IPS DF 4.7 (cell line): Measurements from ENCODE around the gene FOXO4.
"Not testable (repeated sequence)": the region's sequence is repeated elsewhere in the genome, so short reads cannot be mapped to it uniquely, and the experiment has no call there.

ENCODE experiments used
- DNase-seq: peaks from one replicate; pipeline ENCODE4 v3.0.0-alpha.2; 2013; ENCODE audit warnings: low spot score; ENCODE audit errors: extremely low read depth

The FOXO4 gene, protein sequence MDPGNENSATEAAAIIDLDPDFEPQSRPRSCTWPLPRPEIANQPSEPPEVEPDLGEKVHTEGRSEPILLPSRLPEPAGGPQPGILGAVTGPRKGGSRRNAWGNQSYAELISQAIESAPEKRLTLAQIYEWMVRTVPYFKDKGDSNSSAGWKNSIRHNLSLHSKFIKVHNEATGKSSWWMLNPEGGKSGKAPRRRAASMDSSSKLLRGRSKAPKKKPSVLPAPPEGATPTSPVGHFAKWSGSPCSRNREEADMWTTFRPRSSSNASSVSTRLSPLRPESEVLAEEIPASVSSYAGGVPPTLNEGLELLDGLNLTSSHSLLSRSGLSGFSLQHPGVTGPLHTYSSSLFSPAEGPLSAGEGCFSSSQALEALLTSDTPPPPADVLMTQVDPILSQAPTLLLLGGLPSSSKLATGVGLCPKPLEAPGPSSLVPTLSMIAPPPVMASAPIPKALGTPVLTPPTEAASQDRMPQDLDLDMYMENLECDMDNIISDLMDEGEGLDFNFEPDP

DNA sequence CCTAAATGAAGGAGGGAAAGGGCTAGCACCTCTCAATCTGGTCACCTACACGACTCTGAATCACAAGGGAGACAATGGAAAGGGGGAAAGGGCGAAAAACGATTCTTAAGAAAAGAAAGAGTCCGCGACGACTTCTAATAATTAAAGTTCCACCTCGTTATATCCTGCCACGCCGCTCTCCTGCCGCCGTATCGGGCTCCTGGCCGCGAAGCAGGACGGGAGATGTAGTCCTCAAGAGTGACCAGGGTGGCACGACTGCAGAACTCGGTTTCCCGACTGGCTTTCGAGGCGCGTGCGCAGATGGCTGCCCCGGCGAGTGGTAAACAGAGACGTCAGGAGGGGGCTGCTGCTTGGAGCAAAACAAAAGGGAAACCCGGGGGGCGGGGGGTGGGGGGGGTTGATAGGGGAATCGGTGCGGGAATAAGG, at the start of gene FOXO4:
Gene FOXO4, plus strand, starts transcription at position 297 of the 426 bp plus-strand sequence. CDS start 678 bp downstream, outside the sequence.
- no peak for DNase-seq

DNA sequence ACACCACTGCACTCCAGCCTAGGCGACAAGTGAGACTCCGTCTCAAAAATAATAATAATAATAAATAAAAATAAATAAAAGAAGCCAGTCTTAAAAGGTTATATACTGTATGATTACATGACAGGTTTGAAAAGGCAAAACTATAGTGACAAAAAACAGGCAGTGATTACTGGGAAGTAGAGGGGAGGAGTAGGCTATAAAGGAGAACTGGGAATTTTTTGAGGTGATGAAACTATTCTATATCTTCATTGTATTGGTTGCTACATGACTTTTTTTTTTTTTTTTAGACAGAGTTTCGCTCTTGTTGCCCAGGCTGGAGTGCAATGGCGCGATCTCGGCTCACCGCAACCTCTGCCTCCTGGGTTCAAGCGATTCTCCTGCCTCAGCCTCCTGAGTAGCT, 47.8 kb upstream of the FOXO4 start:
- not testable (repeated sequence) for DNase-seq

DNA sequence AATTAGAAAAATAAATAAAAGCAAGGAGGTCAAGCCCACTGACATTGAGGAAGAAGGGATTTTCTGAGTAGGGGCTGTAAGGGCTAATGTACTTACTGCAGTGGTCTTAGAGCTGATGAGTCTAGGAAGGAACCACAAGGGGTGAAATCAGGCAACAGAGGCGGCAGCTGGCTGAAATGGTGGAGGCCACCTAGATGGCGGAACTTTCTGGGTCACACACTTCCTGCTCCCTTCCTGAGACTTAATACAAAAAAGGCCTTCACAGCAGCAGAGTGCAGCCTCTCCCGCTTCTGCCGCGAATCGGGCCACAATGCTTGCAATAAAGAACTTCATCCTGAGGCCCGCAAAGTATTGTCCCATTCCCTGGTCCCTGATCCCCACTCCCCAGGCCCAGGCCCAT, 42.9 kb upstream of the FOXO4 start:
- no peak for DNase-seq

DNA sequence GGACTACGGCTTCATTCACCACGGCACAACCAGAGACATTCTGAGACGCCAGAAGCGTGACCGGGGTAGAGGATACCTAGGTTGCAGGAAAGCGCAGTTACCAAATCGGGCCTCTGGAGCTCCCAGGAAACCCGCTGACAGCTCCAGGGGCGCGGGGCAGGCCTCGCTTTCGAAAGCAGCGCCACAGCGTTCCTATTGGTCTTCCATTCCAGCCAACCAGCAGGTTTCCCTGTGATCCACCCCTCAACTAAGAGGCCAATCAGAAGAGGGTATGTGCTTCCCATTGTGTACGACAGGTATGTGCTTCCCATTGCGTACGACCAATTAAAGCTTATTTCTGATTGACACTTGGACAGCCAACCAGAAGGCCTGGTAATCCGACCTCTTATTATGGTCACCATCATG, 42.4 kb upstream of the FOXO4 start:
- DNase-seq: no peak

DNA sequence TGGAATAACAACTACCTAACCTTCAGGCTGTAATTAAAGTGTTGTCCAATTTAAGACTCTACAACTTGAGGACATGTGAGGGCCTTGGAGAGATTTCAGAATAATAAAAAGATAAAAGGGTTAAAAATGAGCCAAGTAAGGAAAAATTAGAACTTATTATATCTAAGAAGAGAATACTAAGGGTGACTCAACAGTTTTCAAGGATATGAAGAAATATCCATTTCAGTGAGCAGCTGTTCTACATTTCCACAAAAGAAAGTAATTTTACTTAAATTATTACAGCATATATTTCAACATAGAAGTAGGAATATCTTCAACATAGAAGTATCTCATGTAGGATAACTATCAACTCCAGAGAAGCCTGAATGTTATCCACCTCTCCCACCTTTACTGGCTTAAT, 38.8 kb upstream of the FOXO4 start:
- DNase-seq: no peak

DNA sequence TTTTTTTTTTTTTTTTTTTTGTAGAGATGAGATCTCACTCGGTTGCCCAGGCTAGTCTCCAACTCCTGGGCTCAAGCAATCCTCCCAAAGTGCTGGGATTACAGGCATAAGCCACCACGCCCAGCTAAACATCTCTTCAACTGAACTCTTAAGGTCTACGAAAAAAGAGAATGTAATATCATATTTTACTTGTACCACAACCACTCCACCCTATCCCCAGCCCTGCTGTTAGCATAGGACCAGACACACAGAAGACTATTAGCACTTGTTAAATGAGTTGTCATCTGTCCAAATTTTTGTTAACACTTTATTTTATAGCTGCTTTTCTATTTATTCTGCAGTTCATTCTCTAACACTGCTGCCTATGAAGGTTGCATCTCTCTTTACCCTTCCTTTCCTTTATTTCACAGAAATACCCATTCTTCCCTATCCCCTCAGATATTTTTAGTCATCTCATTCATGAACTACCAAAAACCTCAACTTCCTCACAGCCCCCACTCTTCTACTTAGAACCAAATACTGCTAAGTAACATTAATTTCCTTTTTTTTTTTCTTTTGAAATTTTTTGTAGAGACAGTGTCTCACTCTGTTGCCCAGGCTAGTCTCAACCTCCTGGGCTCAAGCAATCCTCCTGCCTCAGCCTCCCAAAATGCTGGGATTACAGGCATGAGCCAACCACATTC, 37.7 kb upstream of the FOXO4 start:
- DNase-seq: no peak

GRCh38 chrX:71060127-71060526, 35.5 kb upstream of the FOXO4 start:
- no peak for DNase-seq

GRCh38 chrX:71067089-71067488, 28.6 kb upstream of the FOXO4 start:
- no peak for DNase-seq

- no peak for DNase-seq
Observed at GRCh38 chrX:71067712-71068043, 28.0 kb upstream of the FOXO4 start.

GRCh38 chrX:71068044-71068918, 27.4 kb upstream of the FOXO4 start, which contains the start of gene SNX12:
SNX12 (minus strand) TSS chrX:71068334; CDS start chrX:71068306, 28 bp downstream.
- no peak for DNase-seq

- no peak for DNase-seq
Observed at GRCh38 chrX:71070531-71070930, 25.1 kb upstream of the FOXO4 start.

DNA sequence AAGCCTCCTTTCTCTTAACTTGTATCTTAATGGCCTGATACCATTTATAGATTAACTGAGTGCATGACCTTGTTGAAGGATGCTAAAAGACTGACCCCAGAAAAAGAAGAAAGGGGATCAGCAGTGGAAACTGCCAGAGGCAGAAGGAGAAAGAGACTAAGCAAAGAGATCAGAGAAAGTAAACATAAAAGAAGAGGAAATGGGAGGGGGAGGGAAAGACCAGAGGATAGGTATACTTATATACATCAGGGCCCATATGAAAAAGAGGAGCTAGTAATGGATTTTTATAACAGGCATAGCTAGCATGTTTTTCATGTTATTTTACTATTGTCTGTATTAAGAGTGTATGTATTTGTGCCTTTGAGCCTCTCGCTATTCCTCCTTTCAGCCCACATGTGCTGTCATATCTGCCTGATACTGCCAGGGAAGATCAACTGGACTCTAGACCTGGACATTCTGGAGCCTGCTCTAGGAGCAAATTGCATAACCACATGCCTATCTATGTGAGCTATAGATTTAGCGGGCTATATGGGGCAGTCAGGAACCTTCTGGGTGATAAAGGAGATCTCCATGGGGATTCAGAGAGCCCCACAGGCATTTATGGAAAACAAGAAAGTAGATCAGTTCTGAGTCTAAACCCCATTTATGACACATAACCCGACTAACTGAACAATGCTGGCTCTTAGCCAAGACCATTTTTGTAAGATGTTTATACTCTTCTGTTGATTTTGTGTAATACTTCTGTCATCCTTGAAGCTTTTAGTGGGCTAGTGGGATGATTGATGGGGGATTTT, 14.1 kb upstream of the FOXO4 start:
- no peak for DNase-seq

DNA sequence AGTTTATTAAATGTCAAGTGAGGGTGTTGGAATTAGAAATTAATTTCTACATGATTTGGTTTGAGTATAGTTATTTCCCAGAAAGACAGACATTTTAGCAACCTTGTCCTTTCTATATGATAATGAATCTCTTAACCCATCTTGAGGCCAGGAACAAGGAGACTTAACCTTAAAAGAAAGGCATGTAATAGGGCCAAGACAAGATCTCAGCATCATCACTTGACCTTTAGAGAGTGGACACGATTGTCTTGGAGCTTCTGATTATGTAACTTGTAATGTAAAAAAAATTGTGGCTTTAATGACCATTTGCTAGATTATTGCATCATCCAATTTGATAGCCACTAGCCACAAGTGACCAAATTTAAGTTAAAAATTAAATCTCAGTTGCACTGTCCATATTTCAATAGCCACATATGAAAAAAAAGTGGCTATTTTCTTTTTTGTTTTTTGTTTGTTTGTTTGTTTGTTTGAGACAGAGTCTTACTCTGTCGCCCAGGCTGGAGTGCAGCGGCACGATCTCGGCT, 13.5 kb upstream of the FOXO4 start:
- DNase-seq: no peak

GRCh38 chrX:71082822-71083221, 12.8 kb upstream of the FOXO4 start:
- DNase-seq: no peak

- DNase-seq: no peak
Observed at GRCh38 chrX:71085900-71086299, 9.8 kb upstream of the FOXO4 start.

DNA sequence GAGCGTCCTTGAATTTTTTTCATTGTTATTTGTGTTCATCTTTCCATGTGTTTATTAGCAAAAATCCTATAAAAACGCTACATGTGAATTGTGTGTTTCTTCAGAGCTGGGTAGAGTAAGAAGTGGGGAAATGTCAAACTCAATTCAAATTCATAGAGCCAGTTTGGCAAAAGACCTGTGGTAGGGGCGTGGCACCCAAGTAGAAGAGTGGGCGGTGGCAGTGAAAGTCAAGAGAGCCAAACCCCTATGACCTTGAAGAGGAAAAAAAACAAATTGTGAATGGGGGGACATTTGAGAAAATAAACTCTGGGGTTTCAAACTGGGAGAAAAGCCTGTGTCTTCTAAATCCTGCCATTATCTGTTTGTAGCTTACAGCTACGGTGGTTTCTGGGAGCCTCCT, 4.4 kb upstream of the FOXO4 start:
- no peak for DNase-seq

- DNase-seq: no peak
Observed at GRCh38 chrX:71095033-71095432, 618 bp upstream of the FOXO4 start.

DNA sequence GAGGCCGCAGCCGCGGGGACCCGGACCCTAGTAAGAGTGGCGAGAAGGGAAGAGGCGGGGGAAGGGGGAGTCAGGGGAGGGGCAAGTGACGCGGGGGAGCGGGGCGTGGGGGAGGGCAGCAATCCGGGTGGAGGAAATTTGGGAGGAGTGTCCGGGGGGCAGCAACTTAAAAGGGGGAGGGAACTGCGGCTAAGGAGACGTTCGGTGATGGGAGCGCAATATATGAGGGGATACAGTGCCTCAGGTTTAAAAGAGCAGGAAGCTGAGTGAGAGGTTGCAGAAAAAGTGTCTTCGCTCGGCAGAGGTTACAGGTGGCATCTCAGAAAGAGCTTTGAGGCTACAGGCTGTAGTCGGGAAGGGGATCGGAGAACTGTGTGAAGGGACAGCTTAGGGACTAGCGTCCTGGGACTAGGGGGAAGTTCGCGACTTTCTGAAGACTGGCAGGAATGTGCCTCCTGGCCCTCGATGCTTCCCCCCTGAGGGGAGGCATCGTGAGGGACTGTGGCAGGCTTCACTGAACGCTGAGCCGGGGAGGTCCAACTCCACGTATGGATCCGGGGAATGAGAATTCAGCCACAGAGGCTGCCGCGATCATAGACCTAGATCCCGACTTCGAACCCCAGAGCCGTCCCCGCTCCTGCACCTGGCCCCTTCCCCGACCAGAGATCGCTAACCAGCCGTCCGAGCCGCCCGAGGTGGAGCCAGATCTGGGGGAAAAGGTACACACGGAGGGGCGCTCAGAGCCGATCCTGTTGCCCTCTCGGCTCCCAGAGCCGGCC, 519 bp downstream of the FOXO4 start:
- DNase-seq: no peak

GRCh38 chrX:71096760-71097032, 1.0 kb downstream of the FOXO4 start:
- no peak for DNase-seq

- no peak for DNase-seq
Observed at GRCh38 chrX:71098302-71098701, 2.7 kb downstream of the FOXO4 start.
